ENCODE data around the gene DRC3.
"Not testable (repeated sequence)": the region's sequence is repeated elsewhere in the genome, so short reads cannot be mapped to it uniquely, and the experiment has no call there.

Gene DRC3

GRCh38 chr17:17987901-17988300, 15.2 kb downstream of the DRC3 start:
- no peak overlapping the region for H3K4me2 ChIP-seq
- H3K27ac ChIP-seq, result no peak overlapping the region
- H3K36me3 ChIP-seq, result no peaks in the 10 kb centered on the region
- no peaks in the 10 kb centered on the region; a peak in 1 of 20 replicates for H3K4me1 ChIP-seq
- H3K27me3 ChIP-seq, result no peaks in the 10 kb centered on the region
- no peak overlapping the region for H3K9ac ChIP-seq
- H3K9me3 ChIP-seq (replicated peaks in 1 of 11), result no peaks in the 10 kb centered on the region
- TF ChIP-seq Cebpa-rat (IDR thresholded peaks at IDR 0.05), result no peak
- H4K20me1 ChIP-seq, result no peaks in the 10 kb centered on the region; a peak in 1 of 22 replicates
- no peak overlapping the region for H3K4me3 ChIP-seq

GRCh38 chr17:17988427-17988945, 15.8 kb downstream of the DRC3 start:
- H3K9ac ChIP-seq, result no peak overlapping the region
- peaks cover 0 to under 1% (median 0%) of the 10 kb centered on the region in 10 experiments; a peak in 1 of 20 replicates for H3K4me1 ChIP-seq
- no peaks in the 10 kb centered on the region for H3K27me3 ChIP-seq
- H3K27ac ChIP-seq, result no peak overlapping the region
- no peaks in the 10 kb centered on the region; a peak in 1 of 22 replicates for H4K20me1 ChIP-seq
- no peak overlapping the region for H3K4me2 ChIP-seq
- H3K4me3 ChIP-seq, result no peak overlapping the region
- H3K36me3 ChIP-seq, result no peaks in the 10 kb centered on the region
- no peaks in the 10 kb centered on the region for H3K9me3 ChIP-seq (replicated peaks in 1 of 11)
- TF ChIP-seq Cebpa-rat (IDR thresholded peaks at IDR 0.05), result no peak

- Histone ChIP-seq H4K20me1 (no peaks in the 10 kb centered on the region; a peak in 1 of 22 replicates), H3K4me3 (no peak overlapping the region), H3K4me2 (no peak overlapping the region), H3K36me3 (no peaks in the 10 kb centered on the region), H3K9ac (no peak overlapping the region), H3K27ac (no peak overlapping the region), H3K4me1 (peaks cover 0 to 6% (median 3%) of the 10 kb centered on the region in 10 experiments; a peak in 9 of 20 replicates), H3K27me3 (no peaks in the 10 kb centered on the region), H3K9me3 (replicated peaks in 1 of 11) (no peaks in the 10 kb centered on the region)
- no peak for TF ChIP-seq Cebpa-rat (IDR thresholded peaks at IDR 0.05)
Observed at GRCh38 chr17:17989081-17989480, 16.4 kb downstream of the DRC3 start.

- Histone ChIP-seq H3K9me3 (replicated peaks in 1 of 11) (no peaks in the 10 kb centered on the region), H3K36me3 (no peaks in the 10 kb centered on the region), H3K27ac (no peak overlapping the region)
Observed at GRCh38 chr17:17989618-17990017, 17.0 kb downstream of the DRC3 start.

GRCh38 chr17:17990282-17990681, 17.6 kb downstream of the DRC3 start:
- no peaks in the 10 kb centered on the region for H3K9me3 ChIP-seq (replicated peaks in 1 of 11)
- no peaks in the 10 kb centered on the region for H3K27me3 ChIP-seq
- H3K36me3 ChIP-seq, result no peaks in the 10 kb centered on the region
- peaks cover 0 to 16% (median 12%) of the 10 kb centered on the region in 10 experiments; a peak in 14 of 20 replicates for H3K4me1 ChIP-seq
- H4K20me1 ChIP-seq, result no peaks in the 10 kb centered on the region; a peak in 1 of 22 replicates
- no peak overlapping the region for H3K4me2 ChIP-seq
- no peak overlapping the region for H3K27ac ChIP-seq
- no peak for TF ChIP-seq Cebpa-rat (IDR thresholded peaks at IDR 0.05)
- H3K4me3 ChIP-seq, result no peak overlapping the region
- no peak overlapping the region for H3K9ac ChIP-seq

More at GRCh38 chr17:17989618-17990017, 17.0 kb downstream of the DRC3 start:
- no peaks in the 10 kb centered on the region; a peak in 1 of 22 replicates for H4K20me1 ChIP-seq
- no peaks in the 10 kb centered on the region for H3K27me3 ChIP-seq
- peaks cover 0 to 11% (median 8%) of the 10 kb centered on the region in 10 experiments; a peak in 14 of 20 replicates for H3K4me1 ChIP-seq
- no peak overlapping the region for H3K4me3 ChIP-seq
- no peak for TF ChIP-seq Cebpa-rat (IDR thresholded peaks at IDR 0.05)
- H3K4me2 ChIP-seq, result no peak overlapping the region
- H3K9ac ChIP-seq, result no peak overlapping the region

- H3K9ac ChIP-seq, result no peak overlapping the region
- no peaks in the 10 kb centered on the region for H3K9me3 ChIP-seq (replicated peaks in 1 of 11)
- no peak overlapping the region for H3K27ac ChIP-seq
- H4K20me1 ChIP-seq, result no peaks in the 10 kb centered on the region; a peak in 1 of 22 replicates
- H3K4me3 ChIP-seq, result no peak overlapping the region
- H3K4me2 ChIP-seq, result no peak overlapping the region
- no peaks in the 10 kb centered on the region for H3K36me3 ChIP-seq
- H3K4me1 ChIP-seq, result peaks cover 0 to 16% (median 12%) of the 10 kb centered on the region in 10 experiments; a peak in 14 of 20 replicates
- no peak for TF ChIP-seq Cebpa-rat (IDR thresholded peaks at IDR 0.05)
- no peaks in the 10 kb centered on the region for H3K27me3 ChIP-seq
Observed at GRCh38 chr17:17993366-17993765, 20.7 kb downstream of the DRC3 start.

- Histone ChIP-seq H3K4me3 (no peak overlapping the region), H3K9me3 (replicated peaks in 1 of 11) (no peaks in the 10 kb centered on the region), H3K4me1 (peaks cover 0 to 16% (median 12%) of the 10 kb centered on the region in 10 experiments; a peak in 14 of 20 replicates), H3K36me3 (no peaks in the 10 kb centered on the region), H3K27me3 (no peaks in the 10 kb centered on the region), H3K27ac (no peak overlapping the region), H3K4me2 (peak overlapping the region in 8 of 11 experiments; percentile 10 to 64 (median 36); a peak in 8 of 22 replicates), H4K20me1 (no peaks in the 10 kb centered on the region; a peak in 1 of 22 replicates), H3K9ac (no peak overlapping the region)
- no peak for TF ChIP-seq Cebpa-rat (IDR thresholded peaks at IDR 0.05)
Observed at GRCh38 chr17:17993852-17994251, 21.2 kb downstream of the DRC3 start.

- TF ChIP-seq Cebpa-rat (IDR thresholded peaks at IDR 0.05), result no peak
- Histone ChIP-seq H3K4me1 (peaks cover 0 to 21% (median 12%) of the 10 kb centered on the region in 10 experiments; a peak in 14 of 20 replicates), H4K20me1 (no peaks in the 10 kb centered on the region), H3K9me3 (replicated peaks in 1 of 11) (no peaks in the 10 kb centered on the region), H3K36me3 (no peaks in the 10 kb centered on the region), H3K4me3 (no peak overlapping the region), H3K4me2 (peak overlapping the region in 9 of 11 experiments; percentile 10 to 64 (median 41); a peak in 13 of 22 replicates), H3K9ac (no peak overlapping the region; a peak in 1 of 22 replicates), H3K27ac (no peak overlapping the region), H3K27me3 (no peaks in the 10 kb centered on the region)
Observed at GRCh38 chr17:17994271-17995069, 21.8 kb downstream of the DRC3 start.

GRCh38 chr17:17995887-17996286, 23.2 kb downstream of the DRC3 start:
- peak in 9 of 11 experiments; percentile 49 to 92 (median 72); a peak in 12 of 22 replicates for TF ChIP-seq Cebpa-rat (IDR thresholded peaks at IDR 0.05)
- not testable (repeated sequence) for H3K9me3 ChIP-seq (replicated peaks in 1 of 11); H3K27me3 ChIP-seq; H3K36me3 ChIP-seq; H3K4me3 ChIP-seq; H3K27ac ChIP-seq; H3K9ac ChIP-seq; H3K4me2 ChIP-seq; H4K20me1 ChIP-seq
- H3K4me1 ChIP-seq, result peaks cover 0 to 26% (median 12%) of the 10 kb centered on the region in 10 experiments; a peak in 14 of 20 replicates

All from BLaER1 treated with 17β-estradiol and CSF1 and Interleukin-3, amounts not matched to agents 10 nM and 100 nM (cell line).